Measurements from ENCODE around the gene MACO1.

The MACO1 gene

GRCh38 chr1:25532970-25533369 lies 102.3 kb downstream of the MACO1 start:
- Histone ChIP-seq H3F3A (ENCODE audit: insufficient read depth) (no peaks in the 10 kb centered on the region), H3K27me3 (ENCODE audit: low read length) (no peaks in the 10 kb centered on the region), H2AFZ (ENCODE audit: low read depth, low read length, severe bottlenecking) (no peak overlapping the region), H3K36me3 (ENCODE audit: low read length) (no peaks in the 10 kb centered on the region), H4K20me1 (ENCODE audit: low read depth, low read length) (no peaks in the 10 kb centered on the region), H3K9me2 (replicated peaks; ENCODE audit: insufficient read depth, low read length) (no peaks in the 10 kb centered on the region), H3K9me3 (ENCODE audit: insufficient read depth, low read length) (no peaks in the 10 kb centered on the region), H3K27ac (ENCODE audit: low read depth, low read length) (no peak overlapping the region), H3K4me2 (ENCODE audit: low read depth, low read length, poor library complexity, severe bottlenecking) (no peak overlapping the region), H3K9ac (ENCODE audit: low read length) (no peak overlapping the region), H3K79me2 (ENCODE audit: insufficient read depth, low read length) (no peaks in the 10 kb centered on the region), H3K4me3 (ENCODE audit: insufficient read depth, low read length, poor library complexity, severe bottlenecking) (no peak overlapping the region)
- TF ChIP-seq, protein P1, sequence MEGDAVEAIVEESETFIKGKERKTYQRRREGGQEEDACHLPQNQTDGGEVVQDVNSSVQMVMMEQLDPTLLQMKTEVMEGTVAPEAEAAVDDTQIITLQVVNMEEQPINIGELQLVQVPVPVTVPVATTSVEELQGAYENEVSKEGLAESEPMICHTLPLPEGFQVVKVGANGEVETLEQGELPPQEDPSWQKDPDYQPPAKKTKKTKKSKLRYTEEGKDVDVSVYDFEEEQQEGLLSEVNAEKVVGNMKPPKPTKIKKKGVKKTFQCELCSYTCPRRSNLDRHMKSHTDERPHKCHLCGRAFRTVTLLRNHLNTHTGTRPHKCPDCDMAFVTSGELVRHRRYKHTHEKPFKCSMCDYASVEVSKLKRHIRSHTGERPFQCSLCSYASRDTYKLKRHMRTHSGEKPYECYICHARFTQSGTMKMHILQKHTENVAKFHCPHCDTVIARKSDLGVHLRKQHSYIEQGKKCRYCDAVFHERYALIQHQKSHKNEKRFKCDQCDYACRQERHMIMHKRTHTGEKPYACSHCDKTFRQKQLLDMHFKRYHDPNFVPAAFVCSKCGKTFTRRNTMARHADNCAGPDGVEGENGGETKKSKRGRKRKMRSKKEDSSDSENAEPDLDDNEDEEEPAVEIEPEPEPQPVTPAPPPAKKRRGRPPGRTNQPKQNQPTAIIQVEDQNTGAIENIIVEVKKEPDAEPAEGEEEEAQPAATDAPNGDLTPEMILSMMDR (IDR thresholded peaks at IDR 0.05; ENCODE audit: insufficient read depth, low read length, poor library complexity, severe bottlenecking), result no peak
- TF ChIP-seq EZH2phosphoT487 (conservative IDR thresholded peaks at IDR 0.05; ENCODE audit: low read length), result no peak

DNA sequence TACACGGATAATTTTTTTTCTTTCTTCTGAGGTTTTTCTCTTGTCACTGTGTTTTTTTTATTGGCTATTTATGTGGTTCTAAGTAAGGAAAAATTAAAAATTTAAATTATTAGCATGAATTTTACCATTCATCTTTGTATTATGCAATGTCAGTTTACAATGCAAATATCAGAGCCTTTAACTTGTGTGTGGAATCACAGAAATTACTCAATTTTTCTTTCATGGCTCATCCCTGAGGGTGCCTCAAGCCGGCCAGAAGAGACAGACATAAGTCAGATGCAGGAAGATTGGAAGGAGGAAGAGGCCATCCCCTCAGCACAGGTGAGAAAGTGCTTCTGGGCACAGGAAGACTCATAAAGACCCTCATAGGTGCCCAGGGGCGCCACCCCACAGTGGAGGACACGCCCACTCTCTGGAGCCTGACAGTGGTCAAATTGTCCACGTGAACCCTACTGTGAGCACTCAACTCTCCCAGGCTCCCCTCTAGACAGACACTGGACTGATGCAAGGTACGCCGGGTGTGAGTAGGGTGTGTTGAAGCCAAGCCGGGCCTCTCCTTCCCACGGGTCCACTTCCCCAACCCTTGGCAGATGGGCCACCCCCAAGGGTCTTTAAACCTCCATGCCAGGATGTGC lies 103.2 kb downstream of the MACO1 start:
- Histone ChIP-seq H4K20me1 (ENCODE audit: low read depth, low read length) (no peaks in the 10 kb centered on the region), H2AFZ (ENCODE audit: low read depth, low read length, severe bottlenecking) (no peak overlapping the region), H3K27ac (ENCODE audit: low read depth, low read length) (no peak overlapping the region), H3K79me2 (ENCODE audit: insufficient read depth, low read length) (no peaks in the 10 kb centered on the region), H3K36me3 (ENCODE audit: low read length) (no peaks in the 10 kb centered on the region), H3K4me3 (ENCODE audit: insufficient read depth, low read length, poor library complexity, severe bottlenecking) (no peak overlapping the region), H3K27me3 (ENCODE audit: low read length) (no peaks in the 10 kb centered on the region), H3K9ac (ENCODE audit: low read length) (no peak overlapping the region), H3K4me2 (ENCODE audit: low read depth, low read length, poor library complexity, severe bottlenecking) (no peak overlapping the region), H3F3A (ENCODE audit: insufficient read depth) (no peaks in the 10 kb centered on the region), H3K9me3 (ENCODE audit: insufficient read depth, low read length) (no peaks in the 10 kb centered on the region), H3K9me2 (replicated peaks; ENCODE audit: insufficient read depth, low read length) (no peaks in the 10 kb centered on the region)
- TF ChIP-seq, protein P1 (IDR thresholded peaks at IDR 0.05; ENCODE audit: insufficient read depth, low read length, poor library complexity, severe bottlenecking), result no peak
- no peak for TF ChIP-seq EZH2phosphoT487 (conservative IDR thresholded peaks at IDR 0.05; ENCODE audit: low read length)

GRCh38 chr1:25534410-25534788 lies 103.7 kb downstream of the MACO1 start:
- no peak overlapping the region for H3K4me2 ChIP-seq (ENCODE audit: low read depth, low read length, poor library complexity, severe bottlenecking)
- H3K27me3 ChIP-seq (ENCODE audit: low read length), result no peaks in the 10 kb centered on the region
- H3K9me2 ChIP-seq (replicated peaks; ENCODE audit: insufficient read depth, low read length), result no peaks in the 10 kb centered on the region
- H4K20me1 ChIP-seq (ENCODE audit: low read depth, low read length), result no peaks in the 10 kb centered on the region
- no peaks in the 10 kb centered on the region for H3F3A ChIP-seq (ENCODE audit: insufficient read depth)
- no peak overlapping the region for H2AFZ ChIP-seq (ENCODE audit: low read depth, low read length, severe bottlenecking)
- no peak overlapping the region for H3K27ac ChIP-seq (ENCODE audit: low read depth, low read length)
- no peaks in the 10 kb centered on the region for H3K79me2 ChIP-seq (ENCODE audit: insufficient read depth, low read length)
- H3K4me3 ChIP-seq (ENCODE audit: insufficient read depth, low read length, poor library complexity, severe bottlenecking), result no peak overlapping the region
- H3K9ac ChIP-seq (ENCODE audit: low read length), result no peak overlapping the region
- TF ChIP-seq, protein P1 (IDR thresholded peaks at IDR 0.05; ENCODE audit: insufficient read depth, low read length, poor library complexity, severe bottlenecking), result no peak
- no peak for TF ChIP-seq EZH2phosphoT487 (conservative IDR thresholded peaks at IDR 0.05; ENCODE audit: low read length)
- no peaks in the 10 kb centered on the region for H3K36me3 ChIP-seq (ENCODE audit: low read length)
- no peaks in the 10 kb centered on the region for H3K9me3 ChIP-seq (ENCODE audit: insufficient read depth, low read length)

Measured in SU-DHL-6 (cell line).